Stimulated activated memory B cell treated with anti-CD40 and anti-IgM and Interleukin-4, amounts not matched to agents 10 μg/mL and 1 μg/mL and 100 μg/mL, for 72 hours (primary cell): Measurements from ENCODE around the gene LRRC36.

ENCODE experiments used
- ATAC-seq: fragments of 150-1000 bp; cut with Tn5 transposase; 2 replicates; pipeline ENCODE4 v1.10.0; 2021
- H3K27ac Mint-ChIP-seq: one replicate; pipeline ENCODE4 v1.8.0; 2022; ENCODE audit warnings: mild to moderate bottlenecking, mixed read lengths
- H3K27me3 Mint-ChIP-seq: one replicate; pipeline ENCODE4 v1.8.0; 2022; ENCODE audit warnings: mixed read lengths
- H3K36me3 Mint-ChIP-seq: one replicate; pipeline ENCODE4 v1.8.0; 2022; ENCODE audit warnings: mixed read lengths
- H3K4me1 Mint-ChIP-seq: one replicate; pipeline ENCODE4 v1.8.0; 2022; ENCODE audit warnings: mixed read lengths
- H3K4me3 Mint-ChIP-seq: one replicate; pipeline ENCODE4 v1.8.0; 2022; ENCODE audit warnings: mild to moderate bottlenecking, moderate library complexity, mixed read lengths
- H3K9me3 Mint-ChIP-seq: one replicate; pipeline ENCODE4 v1.8.0; 2022; ENCODE audit warnings: mixed read lengths

Gene LRRC36

GRCh38 chr16:67326472-67327309 lies at the start of gene LRRC36, which contains the start of gene KCTD19:
TSS of gene LRRC36 (plus strand) at chr16:67326815. CDS start at chr16:67326863, 48 bp downstream.
TSS of gene KCTD19 (minus strand) at chr16:67326741. CDS start at chr16:67326707, 34 bp downstream.
- H3K36me3 Mint-ChIP-seq: no peaks in the 10 kb centered on the region
- H3K9me3 Mint-ChIP-seq: peaks cover 3% of the 10 kb centered on the region
- H3K27ac Mint-ChIP-seq: peak within 1 kb of the TSS; percentile 65
- peaks cover 37% of the 10 kb centered on the region for H3K4me1 Mint-ChIP-seq
- H3K27me3 Mint-ChIP-seq: peaks cover 12% of the 10 kb centered on the region
- peak within 1 kb of the TSS; percentile 72 for H3K4me3 Mint-ChIP-seq
- peak; percentile 52 for ATAC-seq

- Mint-ChIP-seq H3K27ac (peak overlapping the region; percentile 68), H3K36me3 (peaks cover 7% of the 10 kb centered on the region), H3K4me3 (peak overlapping the region; percentile 36), H3K9me3 (no peaks in the 10 kb centered on the region), H3K4me1 (peaks cover 10% of the 10 kb centered on the region), H3K27me3 (no peaks in the 10 kb centered on the region)
- no peak for ATAC-seq
These were observed 49.2 kb upstream of the LRRC36 start for GRCh38 chr16:67277294-67277998.

GRCh38 chr16:67277999-67278772 lies 48.4 kb upstream of the LRRC36 start:
- H3K27me3 Mint-ChIP-seq: no peaks in the 10 kb centered on the region
- H3K4me1 Mint-ChIP-seq: peaks cover 10% of the 10 kb centered on the region
- no peaks in the 10 kb centered on the region for H3K9me3 Mint-ChIP-seq
- peaks cover 7% of the 10 kb centered on the region for H3K36me3 Mint-ChIP-seq
- no peak for ATAC-seq
- peak overlapping the region; percentile 68 for H3K27ac Mint-ChIP-seq
- H3K4me3 Mint-ChIP-seq: peak overlapping the region; percentile 70

- H3K9me3 Mint-ChIP-seq: no peaks in the 10 kb centered on the region
- ATAC-seq: peak; percentile 65
- peak overlapping the region; percentile 70 for H3K4me3 Mint-ChIP-seq
- peaks cover 7% of the 10 kb centered on the region for H3K36me3 Mint-ChIP-seq
- H3K27ac Mint-ChIP-seq: peak overlapping the region; percentile 68
- H3K27me3 Mint-ChIP-seq: no peaks in the 10 kb centered on the region
- H3K4me1 Mint-ChIP-seq: peaks cover 10% of the 10 kb centered on the region
These were observed 47.8 kb upstream of the LRRC36 start for GRCh38 chr16:67278773-67279295.

GRCh38 chr16:67279296-67280089 lies 47.1 kb upstream of the LRRC36 start, which contains the start of gene PLEKHG4:
TSS of gene PLEKHG4 (plus strand) at chr16:67279532. CDS start at chr16:67280045, 513 bp downstream.
- ATAC-seq: peak; percentile 89
- Mint-ChIP-seq H3K36me3 (peaks cover 7% of the 10 kb centered on the region), H3K9me3 (no peaks in the 10 kb centered on the region), H3K27me3 (no peaks in the 10 kb centered on the region), H3K4me1 (peaks cover 10% of the 10 kb centered on the region), H3K4me3 (peak within 1 kb of the TSS; percentile 70), H3K27ac (peak within 1 kb of the TSS; percentile 68)

- Mint-ChIP-seq H3K9me3 (no peaks in the 10 kb centered on the region), H3K36me3 (peaks cover 7% of the 10 kb centered on the region), H3K27me3 (no peaks in the 10 kb centered on the region), H3K4me3 (no peak overlapping the region), H3K27ac (no peak overlapping the region), H3K4me1 (peaks cover 10% of the 10 kb centered on the region)
- ATAC-seq: no peak
These were observed 46.3 kb upstream of the LRRC36 start for GRCh38 chr16:67280090-67281015.

- H3K4me3 Mint-ChIP-seq: no peak overlapping the region
- H3K36me3 Mint-ChIP-seq: peaks cover under 1% of the 10 kb centered on the region
These were observed 44.8 kb upstream of the LRRC36 start for GRCh38 chr16:67281536-67282446.

GRCh38 chr16:67282447-67282805 lies 44.2 kb upstream of the LRRC36 start:
- no peak for ATAC-seq
- no peak overlapping the region for H3K4me3 Mint-ChIP-seq
- H3K9me3 Mint-ChIP-seq: no peaks in the 10 kb centered on the region
- H3K27ac Mint-ChIP-seq: no peak overlapping the region
- H3K27me3 Mint-ChIP-seq: no peaks in the 10 kb centered on the region
- no peaks in the 10 kb centered on the region for H3K36me3 Mint-ChIP-seq
- peaks cover 10% of the 10 kb centered on the region for H3K4me1 Mint-ChIP-seq

More at GRCh38 chr16:67281536-67282446, 44.8 kb upstream of the LRRC36 start:
- H3K4me1 Mint-ChIP-seq: peaks cover 10% of the 10 kb centered on the region
- no peak for ATAC-seq
- H3K27ac Mint-ChIP-seq: no peak overlapping the region
- no peaks in the 10 kb centered on the region for H3K27me3 Mint-ChIP-seq
- no peaks in the 10 kb centered on the region for H3K9me3 Mint-ChIP-seq

- no peaks in the 10 kb centered on the region for H3K27me3 Mint-ChIP-seq
- ATAC-seq: no peak
- peaks cover 4% of the 10 kb centered on the region for H3K4me1 Mint-ChIP-seq
- no peaks in the 10 kb centered on the region for H3K9me3 Mint-ChIP-seq
- no peaks in the 10 kb centered on the region for H3K36me3 Mint-ChIP-seq
- H3K4me3 Mint-ChIP-seq: no peak overlapping the region
- no peak overlapping the region for H3K27ac Mint-ChIP-seq
These were observed 43.4 kb upstream of the LRRC36 start for GRCh38 chr16:67283039-67283825.

- H3K27ac Mint-ChIP-seq: no peak overlapping the region
- ATAC-seq: no peak
These were observed 42.6 kb upstream of the LRRC36 start for GRCh38 chr16:67283826-67284555.

GRCh38 chr16:67284699-67285646 lies 41.6 kb upstream of the LRRC36 start:
- ATAC-seq: peak; percentile 4
- H3K4me3 Mint-ChIP-seq: no peak overlapping the region
- H3K4me1 Mint-ChIP-seq: no peaks in the 10 kb centered on the region
- H3K27me3 Mint-ChIP-seq: no peaks in the 10 kb centered on the region
- H3K36me3 Mint-ChIP-seq: no peaks in the 10 kb centered on the region
- no peak overlapping the region for H3K27ac Mint-ChIP-seq
- no peaks in the 10 kb centered on the region for H3K9me3 Mint-ChIP-seq

More at GRCh38 chr16:67283826-67284555, 42.6 kb upstream of the LRRC36 start:
- no peaks in the 10 kb centered on the region for H3K4me1 Mint-ChIP-seq
- no peaks in the 10 kb centered on the region for H3K9me3 Mint-ChIP-seq
- H3K36me3 Mint-ChIP-seq: no peaks in the 10 kb centered on the region
- no peak overlapping the region for H3K4me3 Mint-ChIP-seq
- no peaks in the 10 kb centered on the region for H3K27me3 Mint-ChIP-seq
